Prostate gland (tissue), 2 donors: ENCODE measurements around the gene GNAI2. TPM values are rescaled to one million over a fixed set of nuclear protein-coding genes. Genes with fewer than 3 reads are reported as not detected.

Experiments
- DNase-seq: peaks from one replicate; pipeline ENCODE4 v3.0.0-alpha.2; 2019; ENCODE audit warnings: low spot score
- H3K27ac ChIP-seq, 2 donors: fragments of 200-600 bp; sonication (generic); 2 replicates each; pipeline ENCODE4 v1.5.1; 2017 to 2019
- H3K27me3 ChIP-seq: fragments of 200-600 bp; sonication (generic); replicated peaks from 2 replicates; pipeline ENCODE4 v1.5.1; 2019; ENCODE audit not compliant: insufficient read depth
- H3K36me3 ChIP-seq, 2 donors: fragments of 200-600 bp; sonication (generic); 1 replicate in 1 of 2; 2 replicates in 1 of 2; pipeline versions ENCODE4 v1.5.1 to v1.8.1; 2017 to 2019
- H3K4me1 ChIP-seq: fragments of 200-600 bp; sonication (generic); replicated peaks from 2 replicates; pipeline ENCODE4 v1.5.1; 2019
- H3K4me3 ChIP-seq, 2 donors: fragments of 200-600 bp; sonication (generic); 2 replicates each; pipeline ENCODE4 v1.5.1; 2017 to 2019
- H3K9me3 ChIP-seq: fragments of 200-600 bp; sonication (generic); 2 replicates; pipeline ENCODE4 v1.5.1; 2017
- CTCF ChIP-seq, 4 experiments: fragments of 200-600 bp in 2 of 4; fragments of 450-650 bp in 2 of 4; sonication (generic) in 2 of 4; IDR thresholded peaks; 1 replicate in 3 of 4; 2 replicates in 1 of 4; pipeline ENCODE4 v1.5.1; 2016 to 2019; ENCODE audit warnings: antibody characterized with exemption in 4 of 4, mild to moderate bottlenecking in 2 of 4, moderate library complexity in 2 of 4
- POLR2A ChIP-seq: fragments of 450-650 bp; IDR thresholded peaks from one replicate; pipeline ENCODE4 v1.6.1; 2016; ENCODE audit warnings: antibody characterized with exemption, mild to moderate bottlenecking
- POLR2AphosphoS5 ChIP-seq: sonication (generic); formaldehyde crosslinking; IDR thresholded peaks from one replicate; pipeline ENCODE4 v1.6.1; 2017; ENCODE audit warnings: antibody characterized with exemption
- WGBS: methylation state at CpG from one replicate; pipeline ENCODE4 v1.1.5; 2018; 5-methylcytosine and 5-hydroxymethylcytosine counted together
- intact Hi-C: fragments of 100-400 bp; cut with DNase I; formaldehyde crosslinking; loops from one replicate; pipeline ENCODE4 v1.14.2; 2022
- total RNA-seq, 2 donors: library from RNA; depleted of rRNA; stranded (reverse); fragments of >200 nt; gene quantifications; one replicate each; pipeline ENCODE4 v1.1.0, GENCODE V29; 2016

Gene GNAI2
- total RNA-seq, 2 donors from 2014 or later: 118 to 301 TPM

GRCh38 chr3:50297896-50298725 lies 62.1 kb downstream of the GNAI2 start:
- peaks cover 11% of the 10 kb centered on the region for H3K4me1 ChIP-seq
- intact Hi-C loops: no loop called here

GRCh38 chr3:50298836-50299637 lies 63.0 kb downstream of the GNAI2 start, which contains the start of the genes HYAL3 and NAA80:
Gene HYAL3, minus strand, starts transcription at chr3:50299405. Its CDS starts 3,803 bp downstream, at chr3:50295602.
Gene NAA80, minus strand, starts transcription at chr3:50299405. Its CDS starts 1,942 bp downstream, at chr3:50297463.
- intact Hi-C loops: no loop called here
- peak; percentile 100 for DNase-seq
- Histone ChIP-seq H3K4me3 (peak within 1 kb of the TSS; percentile 54 to 56), H3K27ac (peak within 1 kb of the TSS; percentile 84 to 89), H3K9me3 (no peaks in the 10 kb centered on the region), H3K27me3 (no peaks in the 10 kb centered on the region), H3K4me1 (peaks cover 11% of the 10 kb centered on the region), H3K36me3 (no peaks in the 10 kb centered on the region)
- peak; percentile 94 for TF ChIP-seq POLR2AphosphoS5
- TF ChIP-seq POLR2A: peak; percentile 99
- peak in 3 of 4 experiments; percentile 19 to 68 (median 61) for TF ChIP-seq CTCF (IDR thresholded peaks at IDR 0.05)
- under 1% methylated on average over 53 of the region's 61 CpGs for WGBS

More at GRCh38 chr3:50297896-50298725, 62.1 kb downstream of the GNAI2 start:
- Histone ChIP-seq H3K4me3 (peak overlapping the region; percentile 54 to 56), H3K27ac (peak overlapping the region; percentile 84 to 89), H3K36me3 (no peaks in the 10 kb centered on the region), H3K27me3 (no peaks in the 10 kb centered on the region), H3K9me3 (no peaks in the 10 kb centered on the region)
- 39% methylated on average over 9 of the region's 9 CpGs for WGBS
- no peak for DNase-seq
- TF ChIP-seq POLR2A: no peak
- TF ChIP-seq POLR2AphosphoS5: no peak
- TF ChIP-seq CTCF (IDR thresholded peaks at IDR 0.05): peak in 1 of 4 experiments; percentile 5

GRCh38 chr3:50299638-50299928 lies 63.6 kb downstream of the GNAI2 start:
- TF ChIP-seq POLR2A (peak; percentile 30), POLR2AphosphoS5 (peak; percentile 83), CTCF (IDR thresholded peaks at IDR 0.05) (no peak)
- H3K4me3 ChIP-seq: peak overlapping the region; percentile 54 to 56
- H3K27ac ChIP-seq: peak overlapping the region; percentile 84 to 89
- intact Hi-C loops: no loop called here
- H3K9me3 ChIP-seq: no peaks in the 10 kb centered on the region
- no peak for DNase-seq
- WGBS: 3% methylated on average over 12 of the region's 12 CpGs
- H3K4me1 ChIP-seq: peaks cover 11% of the 10 kb centered on the region
- no peaks in the 10 kb centered on the region for H3K36me3 ChIP-seq
- no peaks in the 10 kb centered on the region for H3K27me3 ChIP-seq

GRCh38 chr3:50299929-50300680 lies 64.1 kb downstream of the GNAI2 start:
- no peak for TF ChIP-seq POLR2AphosphoS5
- no peak for TF ChIP-seq CTCF (IDR thresholded peaks at IDR 0.05)
- TF ChIP-seq POLR2A: no peak
- DNase-seq: no peak
- Histone ChIP-seq H3K9me3 (no peaks in the 10 kb centered on the region), H3K36me3 (no peaks in the 10 kb centered on the region), H3K27me3 (no peaks in the 10 kb centered on the region), H3K4me3 (peak overlapping the region; percentile 54 to 56), H3K27ac (peak overlapping the region; percentile 84 to 89), H3K4me1 (peaks cover 11% of the 10 kb centered on the region)
- WGBS: 53% methylated on average over 12 of the region's 12 CpGs
- intact Hi-C loops: no loop called here
